KOPT-K1 (cell line): ENCODE results near the gene TUBE1.

ENCODE experiments used
- H3K27ac ChIP-seq: fragments of 200-600 bp; sonication (generic); 2 replicates; pipeline ENCODE4 v1.5.1; 2016; ENCODE audit warnings: antibody characterized with exemption, mild to moderate bottlenecking, low read depth, low read length; ENCODE audit not compliant: poor library complexity, severe bottlenecking
- H3K36me3 ChIP-seq: fragments of 200-600 bp; sonication (generic); 2 replicates; pipeline ENCODE4 v1.5.1; 2017; ENCODE audit warnings: antibody characterized with exemption, mild to moderate bottlenecking, low read length, moderate library complexity; ENCODE audit not compliant: insufficient read depth
- H3K9me3 ChIP-seq: fragments of 200-600 bp; sonication (generic); 2 replicates; pipeline ENCODE4 v1.5.1; 2017; ENCODE audit warnings: antibody characterized with exemption, low read length, mild to moderate bottlenecking; ENCODE audit not compliant: insufficient read depth, poor library complexity, severe bottlenecking

Gene TUBE1

DNA sequence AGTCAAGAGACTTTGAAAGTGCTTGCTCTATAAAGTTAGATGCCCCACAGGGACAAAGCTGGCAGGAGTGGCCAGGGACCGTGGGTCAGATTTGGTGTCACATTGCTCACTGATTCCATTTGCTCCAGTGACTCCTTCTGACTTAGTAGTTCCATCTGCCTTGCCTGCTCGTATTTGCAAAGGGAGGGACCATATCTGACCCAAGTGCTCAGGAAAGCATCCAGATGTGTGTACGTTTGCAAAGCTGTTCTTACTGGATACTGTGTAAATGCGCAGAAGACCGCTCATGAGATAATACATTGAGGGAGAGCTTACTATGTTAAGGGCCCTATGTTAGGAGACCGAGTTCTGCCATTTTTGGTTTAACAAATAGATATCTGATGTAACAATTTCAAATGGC lies 54.6 kb downstream of the TUBE1 start:
- Histone ChIP-seq H3K27ac (no peak overlapping the region), H3K9me3 (no peaks in the 10 kb centered on the region), H3K36me3 (no peaks in the 10 kb centered on the region)

GRCh38 chr6:112031960-112032359 lies 55.3 kb downstream of the TUBE1 start:
- no peaks in the 10 kb centered on the region for H3K9me3 ChIP-seq
- H3K36me3 ChIP-seq = no peaks in the 10 kb centered on the region
- H3K27ac ChIP-seq = no peak overlapping the region

DNA sequence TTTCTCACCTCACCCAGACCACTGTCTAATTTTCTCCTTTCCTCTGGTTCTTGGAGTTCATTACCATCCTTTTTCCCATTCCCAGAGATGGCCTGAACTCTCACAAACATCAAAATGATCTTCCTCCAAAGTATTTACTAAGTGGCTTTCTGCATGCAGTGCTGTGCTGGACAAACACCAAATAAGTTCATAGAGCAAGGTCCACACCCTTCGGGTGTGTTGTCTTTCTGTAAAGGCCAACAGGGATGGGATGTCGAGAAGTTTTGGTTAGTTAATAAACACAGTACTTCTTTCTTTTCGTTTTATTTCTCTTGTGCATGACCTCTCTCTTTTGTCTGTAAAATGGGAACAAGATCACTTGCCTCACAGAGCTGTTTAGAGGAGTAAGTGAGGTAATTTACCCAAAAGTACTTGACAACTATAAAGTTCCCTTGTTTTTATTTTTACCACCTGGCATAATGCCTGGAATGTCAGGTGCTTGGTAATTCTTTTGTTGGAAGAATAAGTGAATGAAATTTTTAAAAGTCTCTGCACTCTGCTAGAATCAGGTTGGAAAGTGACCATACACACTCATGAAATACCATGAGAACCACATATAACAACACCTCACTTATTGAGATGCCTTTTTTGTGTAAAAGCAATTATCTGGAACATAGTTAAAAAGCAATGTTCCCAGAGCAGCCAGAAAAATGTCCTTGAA lies 56.2 kb downstream of the TUBE1 start:
- no peaks in the 10 kb centered on the region for H3K36me3 ChIP-seq
- no peaks in the 10 kb centered on the region for H3K9me3 ChIP-seq
- H3K27ac ChIP-seq = no peak overlapping the region

- no peak overlapping the region for H3K27ac ChIP-seq
- H3K36me3 ChIP-seq = no peaks in the 10 kb centered on the region
- no peaks in the 10 kb centered on the region for H3K9me3 ChIP-seq
These were observed 56.9 kb downstream of the TUBE1 start for GRCh38 chr6:112030206-112030960.

GRCh38 chr6:112029045-112029822 lies 58.0 kb downstream of the TUBE1 start:
- H3K27ac ChIP-seq = peak overlapping the region; percentile 73

GRCh38 chr6:112027942-112028674 lies 59.2 kb downstream of the TUBE1 start:
- H3K27ac ChIP-seq = peak overlapping the region; percentile 73
- H3K36me3 ChIP-seq = no peaks in the 10 kb centered on the region
- H3K9me3 ChIP-seq = no peaks in the 10 kb centered on the region

More at GRCh38 chr6:112029045-112029822, 58.0 kb downstream of the TUBE1 start:
- H3K36me3 ChIP-seq = no peaks in the 10 kb centered on the region
- H3K9me3 ChIP-seq = no peaks in the 10 kb centered on the region

DNA sequence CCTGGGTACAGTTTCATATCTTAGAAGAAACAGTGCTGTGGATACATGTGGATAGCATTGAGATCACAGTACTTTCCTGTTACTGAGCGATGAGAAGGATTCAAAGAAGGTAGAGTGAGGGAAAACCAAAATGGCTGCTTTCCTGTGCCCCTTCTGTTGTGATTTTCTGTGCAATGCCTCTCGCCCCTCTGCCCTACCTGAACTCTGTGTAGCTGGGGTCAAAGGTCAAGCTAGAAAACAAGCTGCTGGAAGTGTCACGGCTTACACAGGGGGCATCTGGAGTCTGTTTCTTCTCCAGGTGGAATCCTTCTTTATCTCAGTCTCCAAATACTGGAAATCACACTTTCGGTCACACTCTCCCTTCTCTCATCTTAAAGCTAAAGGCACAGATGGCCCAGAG lies 60.3 kb downstream of the TUBE1 start:
- Histone ChIP-seq H3K9me3 (no peaks in the 10 kb centered on the region), H3K27ac (peak overlapping the region; percentile 73)

GRCh38 chr6:112024464-112024863 lies 62.8 kb downstream of the TUBE1 start:
- H3K27ac ChIP-seq = no peak overlapping the region
- no peaks in the 10 kb centered on the region for H3K9me3 ChIP-seq
- no peaks in the 10 kb centered on the region for H3K36me3 ChIP-seq

More for the DNA sequence above, 60.3 kb downstream of the TUBE1 start:
- no peaks in the 10 kb centered on the region for H3K36me3 ChIP-seq

DNA sequence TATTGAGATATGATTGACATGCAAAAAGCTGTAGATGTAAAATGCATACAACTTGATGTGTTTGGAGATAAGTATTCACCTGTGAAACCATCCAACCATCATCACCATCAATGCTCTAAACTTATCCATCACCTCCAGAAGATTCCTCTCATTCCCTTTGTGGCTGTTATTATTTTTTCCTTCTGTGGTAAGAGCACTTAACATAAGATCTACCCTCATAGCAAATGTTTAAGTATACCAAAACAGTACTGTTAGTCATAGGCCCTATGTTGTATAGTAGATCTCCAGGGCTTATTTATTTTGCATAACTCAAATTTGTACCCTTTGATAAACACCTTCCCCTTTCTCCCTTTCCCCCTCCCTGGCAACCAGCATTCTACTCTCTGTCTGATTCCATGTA lies 64.5 kb downstream of the TUBE1 start:
- no peaks in the 10 kb centered on the region for H3K36me3 ChIP-seq
- no peak overlapping the region for H3K27ac ChIP-seq
- no peaks in the 10 kb centered on the region for H3K9me3 ChIP-seq

- Histone ChIP-seq H3K9me3 (no peaks in the 10 kb centered on the region), H3K36me3 (no peaks in the 10 kb centered on the region), H3K27ac (no peak overlapping the region)
These were observed 65.5 kb downstream of the TUBE1 start for GRCh38 chr6:112021691-112022310.
